Hepatocyte (in vitro differentiated cells): ENCODE measurements around the gene UBASH3A. TPM values are rescaled to one million over a fixed set of nuclear protein-coding genes. Genes with fewer than 3 reads are reported as not detected.

Experiments
- DNase-seq: peaks from one replicate; pipeline ENCODE4 v3.0.0-alpha.2; 2016; ENCODE audit warnings: low spot score
- H2AFZ ChIP-seq: fragments of 200-600 bp; sonication (generic); 2 replicates; pipeline ENCODE4 v1.6.0; 2016; ENCODE audit warnings: antibody characterized with exemption, mild to moderate bottlenecking
- H3K27ac ChIP-seq: fragments of 200-600 bp; sonication (generic); 2 replicates; pipeline ENCODE4 v1.5.1; 2016; ENCODE audit warnings: mild to moderate bottlenecking
- H3K27me3 ChIP-seq: fragments of 200-600 bp; sonication (generic); 2 replicates; pipeline ENCODE4 v1.6.1; 2016
- H3K36me3 ChIP-seq: fragments of 200-600 bp; sonication (generic); replicated peaks from 2 replicates; pipeline ENCODE4 v1.5.1; 2016; ENCODE audit warnings: low read depth; ENCODE audit not compliant: insufficient read depth
- H3K4me1 ChIP-seq: fragments of 200-600 bp; sonication (generic); 2 replicates; pipeline ENCODE4 v1.5.1; 2016; ENCODE audit warnings: mild to moderate bottlenecking, moderate library complexity; ENCODE audit not compliant: insufficient read depth
- H3K4me2 ChIP-seq: fragments of 200-600 bp; sonication (generic); 2 replicates; pipeline ENCODE4 v1.6.0; 2016
- H3K4me3 ChIP-seq: fragments of 200-600 bp; sonication (generic); 2 replicates; pipeline ENCODE4 v1.5.1; 2016; ENCODE audit warnings: mild to moderate bottlenecking
- H3K79me2 ChIP-seq: fragments of 200-600 bp; sonication (generic); 2 replicates; pipeline ENCODE4 v1.6.0; 2017; ENCODE audit warnings: mild to moderate bottlenecking
- H3K9me2 ChIP-seq: fragments of 200-600 bp; sonication (generic); replicated peaks from 2 replicates; pipeline ENCODE4 v1.6.0; 2017; ENCODE audit warnings: mild to moderate bottlenecking; ENCODE audit not compliant: insufficient read depth
- H3K9me3 ChIP-seq: fragments of 200-600 bp; sonication (generic); 2 replicates; pipeline ENCODE4 v1.5.1; 2016; ENCODE audit warnings: low read depth, mild to moderate bottlenecking
- H4K20me1 ChIP-seq: fragments of 200-600 bp; sonication (generic); 2 replicates; pipeline ENCODE4 v1.6.0; 2016; ENCODE audit warnings: mild to moderate bottlenecking; ENCODE audit not compliant: insufficient read depth, poor library complexity, severe bottlenecking
- CTCF ChIP-seq: fragments of 200-600 bp; sonication (generic); IDR thresholded peaks from 2 replicates; pipeline ENCODE4 v1.5.1; 2016; ENCODE audit warnings: antibody characterized with exemption, mild to moderate bottlenecking; ENCODE audit not compliant: poor library complexity
- EZH2 ChIP-seq: fragments of 200-600 bp; sonication (generic); IDR thresholded peaks from 2 replicates; pipeline ENCODE4 v1.6.1; 2016; ENCODE audit warnings: antibody characterized with exemption, mild to moderate bottlenecking, borderline replicate concordance
- EZH2phosphoT487 ChIP-seq: fragments of 200-600 bp; sonication (generic); IDR thresholded peaks from one replicate; pipeline ENCODE4 v1.6.1; 2018; ENCODE audit warnings: antibody characterized with exemption, mild to moderate bottlenecking, low read depth, moderate library complexity; ENCODE audit not compliant: unreplicated experiment, severe bottlenecking
- WGBS: methylation state at CpG from one replicate; pipeline ENCODE4 v1.1.6; 2016; ENCODE audit warnings: low lambda C conversion rate; ENCODE audit errors: missing lambda C conversion rate; 5-methylcytosine and 5-hydroxymethylcytosine counted together
- polyA plus RNA-seq: library from polyadenylated mRNA; unstranded; fragments of >200 nt; fragmentation: Nextera tagmentation; extraction: Ambion mirVana; gene quantifications from 2 replicates; pipeline ENCODE4 v1.2.1, GENCODE V29; 2016
- total RNA-seq: library from RNA; depleted of rRNA; stranded (reverse); fragments of >200 nt; gene quantifications from 2 replicates; pipeline ENCODE4 v1.2.3, GENCODE V29; 2014

UBASH3A gene
- total and polyA plus RNA-seq, 2 experiments from 2014 or later, result not detected

DNA sequence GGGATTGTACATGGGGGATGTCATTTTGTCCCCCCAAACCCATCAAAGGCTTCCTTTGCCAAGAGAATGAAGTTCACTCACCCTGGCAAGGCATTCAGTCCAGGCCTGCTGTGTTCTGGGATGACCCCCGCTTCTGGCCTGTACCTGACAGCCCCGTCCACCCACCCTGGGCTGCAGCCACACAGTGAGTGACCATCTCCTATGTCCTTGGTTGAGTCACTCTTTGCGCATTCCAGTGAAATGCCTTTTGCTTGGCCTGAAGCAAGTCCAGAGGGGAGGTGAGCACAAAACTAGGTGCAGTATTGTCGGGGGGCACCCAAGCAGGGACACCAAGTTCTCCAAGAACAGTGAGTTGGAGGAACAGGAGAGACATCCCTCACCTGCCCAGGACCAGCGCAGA lies 18.1 kb upstream of the UBASH3A start:
- Histone ChIP-seq H4K20me1 (no peaks in the 10 kb centered on the region), H3K79me2 (no peaks in the 10 kb centered on the region), H3K36me3 (no peaks in the 10 kb centered on the region), H3K27ac (peak overlapping the region; percentile 79), H2AFZ (no peak overlapping the region), H3K4me1 (peaks cover 16% of the 10 kb centered on the region), H3K4me2 (no peak overlapping the region), H3K4me3 (no peak overlapping the region), H3K27me3 (no peaks in the 10 kb centered on the region), H3K9me2 (no peaks in the 10 kb centered on the region), H3K9me3 (no peaks in the 10 kb centered on the region)
- 86% methylated on average over 5 of the region's 5 CpGs for WGBS
- DNase-seq, result no peak
- no peak for TF ChIP-seq EZH2
- TF ChIP-seq EZH2phosphoT487, result no peak
- no peak for TF ChIP-seq CTCF

GRCh38 chr21:42386034-42386591 lies 17.6 kb upstream of the UBASH3A start:
- no peaks in the 10 kb centered on the region for H3K9me2 ChIP-seq
- H2AFZ ChIP-seq, result no peak overlapping the region
- H3K79me2 ChIP-seq, result no peaks in the 10 kb centered on the region
- H4K20me1 ChIP-seq, result no peaks in the 10 kb centered on the region
- no peaks in the 10 kb centered on the region for H3K9me3 ChIP-seq
- H3K36me3 ChIP-seq, result no peaks in the 10 kb centered on the region
- no peak for TF ChIP-seq EZH2
- TF ChIP-seq EZH2phosphoT487, result no peak
- TF ChIP-seq CTCF, result no peak
- peak overlapping the region; percentile 79 for H3K27ac ChIP-seq
- 85% methylated on average over 11 of the region's 11 CpGs for WGBS
- H3K4me3 ChIP-seq, result no peak overlapping the region
- no peak overlapping the region for H3K4me2 ChIP-seq
- no peak for DNase-seq
- H3K4me1 ChIP-seq, result peaks cover 16% of the 10 kb centered on the region
- H3K27me3 ChIP-seq, result no peaks in the 10 kb centered on the region

DNA sequence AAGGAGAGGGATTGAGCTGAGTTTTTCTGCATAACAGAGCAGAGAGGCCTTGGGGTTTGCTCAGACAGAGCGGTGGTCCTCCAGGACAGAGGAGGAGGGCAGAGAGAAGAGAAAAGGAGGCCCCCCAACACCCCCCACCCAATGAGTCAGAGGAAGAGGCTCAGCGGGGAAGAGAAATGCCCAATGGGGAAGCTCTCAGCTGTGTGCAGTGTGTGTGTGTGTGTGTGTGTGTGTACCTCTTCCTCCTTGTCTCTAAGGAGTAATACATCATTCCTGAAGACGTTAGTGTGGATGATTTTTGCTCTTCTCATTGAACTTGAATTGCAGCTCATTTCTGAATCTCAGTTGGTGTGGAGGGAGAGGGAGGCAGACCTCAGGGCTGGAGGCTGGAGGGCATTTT lies 16.5 kb upstream of the UBASH3A start:
- Histone ChIP-seq H3K4me3 (no peak overlapping the region), H3K4me1 (peaks cover 16% of the 10 kb centered on the region), H3K4me2 (no peak overlapping the region), H2AFZ (no peak overlapping the region), H3K79me2 (no peaks in the 10 kb centered on the region), H3K27me3 (no peaks in the 10 kb centered on the region), H3K36me3 (no peaks in the 10 kb centered on the region), H3K9me3 (no peaks in the 10 kb centered on the region), H3K27ac (peak overlapping the region; percentile 48), H4K20me1 (no peaks in the 10 kb centered on the region), H3K9me2 (no peaks in the 10 kb centered on the region)
- no peak for DNase-seq
- WGBS, result 82% methylated on average over 3 of the region's 3 CpGs
- TF ChIP-seq EZH2, result no peak

DNA sequence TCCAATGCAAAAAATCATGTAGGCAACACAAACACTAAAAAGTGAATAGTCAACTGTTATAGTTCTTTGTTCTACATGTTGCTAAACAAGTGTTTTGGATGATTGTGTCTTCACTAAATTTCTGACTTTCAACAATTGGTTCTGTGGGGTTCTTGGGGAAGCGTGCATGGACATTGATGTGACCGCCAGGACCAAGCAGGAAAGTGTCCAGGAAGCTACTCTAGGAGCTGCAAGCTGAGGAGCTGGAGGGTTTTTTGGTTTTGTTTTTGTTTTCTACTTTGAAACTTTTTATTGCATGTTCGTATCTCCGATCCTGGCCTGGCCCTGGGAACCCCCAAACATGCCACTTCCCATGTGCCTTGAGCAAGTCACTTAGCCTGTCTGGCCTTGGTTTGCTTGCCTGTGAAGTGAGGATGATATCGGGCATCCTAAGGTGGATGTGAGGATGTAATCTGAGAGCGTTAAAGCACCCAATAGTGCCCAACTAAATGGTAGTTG lies 15.8 kb upstream of the UBASH3A start:
- H3K4me1 ChIP-seq, result peaks cover 16% of the 10 kb centered on the region
- H2AFZ ChIP-seq, result no peak overlapping the region
- H3K9me3 ChIP-seq, result no peaks in the 10 kb centered on the region
- peak overlapping the region; percentile 48 for H3K27ac ChIP-seq
- no peaks in the 10 kb centered on the region for H3K27me3 ChIP-seq
- TF ChIP-seq CTCF (no peak), EZH2phosphoT487 (no peak), EZH2 (no peak)
- 98% methylated on average over 6 of the region's 6 CpGs for WGBS
- DNase-seq, result no peak
- H4K20me1 ChIP-seq, result no peaks in the 10 kb centered on the region
- H3K79me2 ChIP-seq, result no peaks in the 10 kb centered on the region
- no peak overlapping the region for H3K4me3 ChIP-seq
- H3K9me2 ChIP-seq, result no peaks in the 10 kb centered on the region
- no peak overlapping the region for H3K4me2 ChIP-seq
- no peaks in the 10 kb centered on the region for H3K36me3 ChIP-seq
